Ramos (cell line): ENCODE results near the gene ADRA1B.

ENCODE experiments used
- in situ Hi-C: fragments of 300-500 bp; cut with MboI; formaldehyde crosslinking; loops from one replicate; pipeline ENCODE4 v1.14.3; 2022; ENCODE audit warnings: low sequenced_read_pairs; ENCODE audit not compliant: unreplicated experiment

The ADRA1B gene

GRCh38 chr5:159899067-159900049 lies 16.9 kb upstream of the ADRA1B start:
- in situ Hi-C loops: no loop called here

GRCh38 chr5:159901308-159901707 lies 15.0 kb upstream of the ADRA1B start:
- in situ Hi-C loops: no loop called here

- in situ Hi-C loops: no loop called here
Measured at GRCh38 chr5:159901772-159902171, 14.5 kb upstream of the ADRA1B start.

GRCh38 chr5:159902444-159903121 lies 13.7 kb upstream of the ADRA1B start:
- in situ Hi-C loops: no loop called here

- in situ Hi-C loops: no loop called here
Measured at GRCh38 chr5:159903131-159903530, 13.2 kb upstream of the ADRA1B start.

GRCh38 chr5:159904874-159905273 lies 11.4 kb upstream of the ADRA1B start:
- in situ Hi-C loops: no loop called here

- in situ Hi-C loops: no loop called here
Measured at GRCh38 chr5:159905496-159905895, 10.8 kb upstream of the ADRA1B start.

GRCh38 chr5:159906463-159906862 lies 9.8 kb upstream of the ADRA1B start:
- in situ Hi-C loops: no loop called here

- in situ Hi-C loops: no loop called here
Measured at GRCh38 chr5:159906943-159907342, 9.3 kb upstream of the ADRA1B start.

GRCh38 chr5:159907689-159908590 lies 8.3 kb upstream of the ADRA1B start:
- in situ Hi-C loops: no loop called here

GRCh38 chr5:159908591-159908940 lies 7.7 kb upstream of the ADRA1B start:
- in situ Hi-C loops: no loop called here

GRCh38 chr5:159909126-159909525 lies 7.2 kb upstream of the ADRA1B start:
- in situ Hi-C loops: no loop called here

- in situ Hi-C loops: no loop called here
Measured at GRCh38 chr5:159910207-159910842, 6.0 kb upstream of the ADRA1B start.

- in situ Hi-C loops: no loop called here
Measured at GRCh38 chr5:159910843-159911229, 5.4 kb upstream of the ADRA1B start.

- in situ Hi-C loops: no loop called here
Measured at GRCh38 chr5:159911349-159911748, 4.9 kb upstream of the ADRA1B start.

- in situ Hi-C loops: no loop called here
Measured at GRCh38 chr5:159912033-159912800, 4.1 kb upstream of the ADRA1B start.

- in situ Hi-C loops: no loop called here
Measured at GRCh38 chr5:159913048-159913447, 3.2 kb upstream of the ADRA1B start.

- in situ Hi-C loops: no loop called here
Measured at GRCh38 chr5:159913501-159913900, 2.8 kb upstream of the ADRA1B start.
